Upper lobe of left lung (tissue), 4 donors: ENCODE results near the gene AASDH.

Experiments used
- CTCF ChIP-seq, 6 experiments: fragments of 450-650 bp in 4 of 6; fragments of 200-600 bp in 2 of 6; sonication (generic) in 2 of 6; IDR thresholded peaks; one replicate each; pipeline ENCODE4 v1.5.1; 2016 to 2019; ENCODE audit warnings: antibody characterized with exemption in 6 of 6
- EP300 ChIP-seq, 4 donors: sonication (generic); formaldehyde crosslinking; IDR thresholded peaks; one replicate each; pipeline ENCODE4 v1.5.1; 2017; ENCODE audit warnings: antibody characterized with exemption in 4 of 4, control low read depth in 2 of 4

- TF ChIP-seq CTCF (IDR thresholded peaks at IDR 0.05): no peak
- TF ChIP-seq EP300 (IDR thresholded peaks at IDR 0.05): no peak
Measured at GRCh38 chr4:56330691-56331090, 56.6 kb downstream of the AASDH start.
